CD14-positive monocyte (primary cell): ENCODE data around the gene VPS26C. TPM values are rescaled to one million over a fixed set of nuclear protein-coding genes. Genes with fewer than 3 reads are reported as not detected.
"Not testable (repeated sequence)": the region's sequence is repeated elsewhere in the genome, so short reads cannot be mapped to it uniquely, and the experiment has no call there.

Source experiments
- DNase-seq, 3 donors: peaks; one replicate each; pipeline ENCODE4 v3.0.0-alpha.2; 2011 to 2022
- H2AFZ ChIP-seq: 2 replicates; pipeline ENCODE4 v1.6.0; 2012; ENCODE audit warnings: mild to moderate bottlenecking, low read depth, low read length, inconsistent platforms; ENCODE audit not compliant: insufficient read depth, poor library complexity, severe bottlenecking
- H3K27ac ChIP-seq, 2 donors: 1 replicate in 1 of 2; 2 replicates in 1 of 2; pipeline ENCODE4 v1.5.1; 2012 to 2013; ENCODE audit warnings: low read length in 2 of 2, control low read depth in 1 of 2, inconsistent platforms in 1 of 2, low read depth in 1 of 2, mild to moderate bottlenecking in 1 of 2
- H3K27me3 ChIP-seq, 2 donors: one replicate each; pipeline versions ENCODE4 v1.6.0 to v1.6.1; 2011 to 2013; ENCODE audit warnings: low read length in 2 of 2; ENCODE audit not compliant: control insufficient read depth in 2 of 2, insufficient read depth in 2 of 2
- H3K36me3 ChIP-seq, 2 donors: replicated peaks in 1 of 2; 1 replicate in 1 of 2; 2 replicates in 1 of 2; pipeline versions ENCODE4 v1.5.1 to v1.6.1; 2012 to 2013; ENCODE audit warnings: low read length in 2 of 2, control low read depth in 1 of 2, inconsistent platforms in 1 of 2, mild to moderate bottlenecking in 1 of 2; ENCODE audit not compliant: insufficient read depth in 2 of 2, control insufficient read depth in 1 of 2
- H3K4me1 ChIP-seq, 2 donors: 1 replicate in 1 of 2; 2 replicates in 1 of 2; pipeline versions ENCODE4 v1.5.1 to v1.6.1; 2012 to 2013; ENCODE audit warnings: low read length in 2 of 2, control low read depth in 1 of 2, inconsistent platforms in 1 of 2, mild to moderate bottlenecking in 1 of 2, moderate library complexity in 1 of 2; ENCODE audit not compliant: insufficient read depth in 2 of 2, control insufficient read depth in 1 of 2
- H3K4me2 ChIP-seq: replicated peaks from 2 replicates; pipeline ENCODE3; 2012; ENCODE audit warnings: low read length, moderate library complexity, mild to moderate bottlenecking; ENCODE audit not compliant: poor library complexity, severe bottlenecking; ENCODE audit errors: extremely low read depth
- H3K4me3 ChIP-seq, 3 experiments: fragments of 200-600 bp in 1 of 3; sonication (generic) in 1 of 3; replicated peaks in 1 of 3; 1 replicate in 2 of 3; 2 replicates in 1 of 3; pipeline ENCODE4 v1.5.1; 2011 to 2013; ENCODE audit warnings: low read length in 3 of 3, mild to moderate bottlenecking in 3 of 3, control low read depth in 2 of 3, low read depth in 2 of 3, inconsistent platforms in 1 of 3, moderate library complexity in 1 of 3
- H3K79me2 ChIP-seq: 2 replicates; pipeline ENCODE4 v1.6.0; 2012; ENCODE audit warnings: mild to moderate bottlenecking, control low read depth, inconsistent platforms, low read length, moderate library complexity; ENCODE audit not compliant: insufficient read depth
- H3K9ac ChIP-seq: 2 replicates; pipeline ENCODE4 v1.6.0; 2017; ENCODE audit warnings: low read length, mild to moderate bottlenecking; ENCODE audit not compliant: insufficient read depth, poor library complexity, severe bottlenecking
- H3K9me3 ChIP-seq, 2 donors: replicated peaks in 1 of 2; 1 replicate in 1 of 2; 2 replicates in 1 of 2; pipeline versions ENCODE4 v1.5.1 to v1.6.1; 2012 to 2013; ENCODE audit warnings: low read length in 2 of 2, control low read depth in 1 of 2; ENCODE audit not compliant: control insufficient read depth in 1 of 2, insufficient read depth in 1 of 2
- H4K20me1 ChIP-seq: 2 replicates; pipeline ENCODE4 v1.6.0; 2012; ENCODE audit warnings: mild to moderate bottlenecking, low read length, control low read depth, moderate library complexity; ENCODE audit not compliant: insufficient read depth
- H3K27ac Mint-ChIP-seq, 7 donors: one replicate each; pipeline ENCODE4 v1.8.0; 2020; ENCODE audit warnings: mild to moderate bottlenecking in 7 of 7, mixed read lengths in 7 of 7, moderate library complexity in 6 of 7, inconsistent platforms in 2 of 7
- H3K27me3 Mint-ChIP-seq, 3 donors: one replicate each; pipeline ENCODE4 v1.8.0; 2021 to 2022; ENCODE audit warnings: low read depth in 3 of 3, mild to moderate bottlenecking in 3 of 3, mixed read lengths in 3 of 3, moderate library complexity in 3 of 3, inconsistent platforms in 1 of 3
- H3K36me3 Mint-ChIP-seq, 2 donors: one replicate each; pipeline ENCODE4 v1.8.0; 2020; ENCODE audit warnings: mixed read lengths in 2 of 2, inconsistent platforms in 1 of 2, mild to moderate bottlenecking in 1 of 2
- H3K4me1 Mint-ChIP-seq: one replicate; pipeline ENCODE4 v1.8.0; 2020; ENCODE audit warnings: mild to moderate bottlenecking, mixed read lengths
- H3K4me3 Mint-ChIP-seq, 2 donors: one replicate each; pipeline ENCODE4 v1.8.0; 2020; ENCODE audit warnings: mild to moderate bottlenecking in 2 of 2, mixed read lengths in 2 of 2, moderate library complexity in 1 of 2
- H3K9me3 Mint-ChIP-seq, 7 donors: one replicate each; pipeline ENCODE4 v1.8.0; 2020 to 2022; ENCODE audit warnings: mixed read lengths in 7 of 7, mild to moderate bottlenecking in 6 of 7, moderate library complexity in 6 of 7, inconsistent platforms in 2 of 7
- WGBS: methylation state at CpG from one replicate; pipeline ENCODE4 v1.1.5; 2013; ENCODE audit warnings: missing lambda C conversion rate; ENCODE audit not compliant: insufficient coverage; 5-methylcytosine and 5-hydroxymethylcytosine counted together
- intact Hi-C, 2 donors: fragments of 100-400 bp; cut with micrococcal nuclease; formaldehyde crosslinking; loops; one replicate each; pipeline versions ENCODE4 v1.15.0 to v1.15.1; 2023
- polyA minus RNA-seq: library from RNA; depleted of rRNA, polyadenylated mRNA; stranded (reverse); fragments of >200 nt; gene quantifications from 2 replicates; pipeline ENCODE4 v1.2.3, GENCODE V29; 2012
- polyA plus RNA-seq, 3 donors: library from polyadenylated mRNA; depleted of rRNA in 1 of 3; unstranded in 2 of 3; stranded (reverse) in 1 of 3; fragments of 300-500 nt in 2 of 3; fragments of >200 nt in 1 of 3; fragmentation: Illumina TruSeq in 2 of 3; gene quantifications; 1 replicate in 2 of 3; 2 replicates in 1 of 3; pipeline ENCODE4 v1.2.3, GENCODE V29; 2012 to 2021
- total RNA-seq, 12 experiments: library from RNA in 1 of 12; stranded (reverse) in 1 of 12; fragments of 120-200 nt in 1 of 12; gene quantifications; one replicate each; pipeline ENCODE4 v1.2.4 and lab custom pipeline; 2013 to 2026; ENCODE audit warnings: mixed read lengths in 6 of 12, inconsistent platforms in 1 of 12
- TF ChIP-seq, protein P1 (sequence below): fragments of 200-600 bp; IDR thresholded peaks from one replicate; pipeline ENCODE4 v1.8.0; 2022; ENCODE audit warnings: antibody characterized with exemption, mild to moderate bottlenecking

VPS26C gene
- total RNA-seq (2013): 62.6 TPM
- 10 to 100 TPM; 45.4 to 75.4 (median 69.3) TPM for polyA plus RNA-seq
- polyA minus RNA-seq: 37.8 and 58.7 TPM in 2 replicates
- 30.7 to 78.5 (median 64.2) reads per million in 11 experiments for total RNA-seq (lab: John Stamatoyannopoulos, UW)

DNA sequence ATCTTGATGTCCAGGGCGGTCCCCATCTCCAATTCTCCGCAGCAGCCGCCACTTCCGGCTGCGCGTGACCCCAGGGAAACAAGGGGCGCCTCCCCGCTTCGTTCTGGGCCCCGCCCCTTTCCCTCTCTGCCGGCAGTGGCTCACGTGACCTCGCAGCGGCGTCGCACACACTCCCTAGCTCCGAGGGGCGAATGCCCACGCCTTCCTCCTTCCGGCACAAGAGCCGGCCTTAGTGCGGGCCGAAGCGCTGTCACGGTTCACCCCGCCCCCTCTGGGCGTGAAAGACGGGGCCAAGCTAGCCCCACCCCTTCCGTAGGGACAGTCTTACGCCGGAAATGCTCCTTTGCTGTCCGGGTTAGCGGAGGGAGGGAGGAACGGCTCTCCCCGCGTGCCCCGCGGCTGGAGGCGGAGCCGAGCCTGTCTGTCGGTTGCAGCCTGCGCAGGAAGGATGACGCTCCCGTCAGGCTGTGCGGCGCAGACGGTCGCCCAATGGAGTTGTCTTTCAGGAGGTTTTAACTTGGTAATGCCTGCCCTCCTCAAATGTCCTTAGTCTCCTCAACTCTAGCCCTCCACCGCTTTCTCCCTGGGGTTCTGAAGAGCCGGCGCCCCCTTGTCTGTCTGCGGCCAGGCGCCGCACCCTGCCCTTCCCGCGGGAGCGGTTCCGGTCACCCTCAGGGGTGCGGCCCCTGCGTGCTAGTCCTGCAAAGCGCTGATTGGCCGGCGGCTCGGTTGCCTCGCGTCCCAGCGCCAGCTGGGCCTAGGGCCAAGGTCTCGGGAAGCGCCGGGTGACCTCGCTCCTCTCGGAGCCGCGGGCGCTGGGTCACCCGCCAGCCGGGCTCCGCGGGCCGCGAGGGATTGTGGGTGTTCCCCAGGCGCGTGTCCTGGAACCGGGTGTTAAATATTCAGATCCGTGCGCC lies at the start of gene VPS26C:
Gene VPS26C, minus strand, starts transcription at position 66 of the 917 bp plus-strand sequence. Its CDS starts 40 bp downstream, at position 26.
- peak within 1 kb of the TSS; percentile 87 for H3K4me2 ChIP-seq
- peaks cover 13% of the 10 kb centered on the region for H4K20me1 ChIP-seq
- Mint-ChIP-seq H3K4me1 (peaks cover 33% of the 10 kb centered on the region), H3K27ac (peak within 1 kb of the TSS; percentile 97 to 99 (median 99)), H3K4me3 (peak within 1 kb of the TSS; percentile 91 to 96), H3K36me3 (peaks cover 4 to 7% of the 10 kb centered on the region in 2 donors), H3K9me3 (peaks cover 0 to 5% (median 0%) of the 10 kb centered on the region in 7 donors), H3K27me3 (no peaks in the 10 kb centered on the region)
- H3K4me3 ChIP-seq: peak within 1 kb of the TSS; percentile 64 to 85 (median 71)
- peak within 1 kb of the TSS; percentile 84 for H2AFZ ChIP-seq
- intact Hi-C loops: loop anchor here (2.0 to 10.0 kb wide), 5 partner anchors 53 to 1113 kb away; partner anchors contain the start of genes DYRK1A (in 2 of the 2) and DOP1B (in 1 of the 2)
- peaks cover 44% of the 10 kb centered on the region for H3K79me2 ChIP-seq
- H3K4me1 ChIP-seq: peaks cover 27 to 48% of the 10 kb centered on the region in 2 donors
- DNase-seq: peak; percentile 99 to 100 (median 100)
- H3K36me3 ChIP-seq: no peaks in the 10 kb centered on the region
- TF ChIP-seq, protein P1, sequence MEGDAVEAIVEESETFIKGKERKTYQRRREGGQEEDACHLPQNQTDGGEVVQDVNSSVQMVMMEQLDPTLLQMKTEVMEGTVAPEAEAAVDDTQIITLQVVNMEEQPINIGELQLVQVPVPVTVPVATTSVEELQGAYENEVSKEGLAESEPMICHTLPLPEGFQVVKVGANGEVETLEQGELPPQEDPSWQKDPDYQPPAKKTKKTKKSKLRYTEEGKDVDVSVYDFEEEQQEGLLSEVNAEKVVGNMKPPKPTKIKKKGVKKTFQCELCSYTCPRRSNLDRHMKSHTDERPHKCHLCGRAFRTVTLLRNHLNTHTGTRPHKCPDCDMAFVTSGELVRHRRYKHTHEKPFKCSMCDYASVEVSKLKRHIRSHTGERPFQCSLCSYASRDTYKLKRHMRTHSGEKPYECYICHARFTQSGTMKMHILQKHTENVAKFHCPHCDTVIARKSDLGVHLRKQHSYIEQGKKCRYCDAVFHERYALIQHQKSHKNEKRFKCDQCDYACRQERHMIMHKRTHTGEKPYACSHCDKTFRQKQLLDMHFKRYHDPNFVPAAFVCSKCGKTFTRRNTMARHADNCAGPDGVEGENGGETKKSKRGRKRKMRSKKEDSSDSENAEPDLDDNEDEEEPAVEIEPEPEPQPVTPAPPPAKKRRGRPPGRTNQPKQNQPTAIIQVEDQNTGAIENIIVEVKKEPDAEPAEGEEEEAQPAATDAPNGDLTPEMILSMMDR: no peak
- WGBS: under 1% methylated on average over 78 of the region's 86 CpGs
- H3K27ac ChIP-seq: peak within 1 kb of the TSS; percentile 98 to 100
- no peaks in the 10 kb centered on the region for H3K9me3 ChIP-seq
- H3K27me3 ChIP-seq: no peaks in the 10 kb centered on the region
- H3K9ac ChIP-seq: peak within 1 kb of the TSS; percentile 96

DNA sequence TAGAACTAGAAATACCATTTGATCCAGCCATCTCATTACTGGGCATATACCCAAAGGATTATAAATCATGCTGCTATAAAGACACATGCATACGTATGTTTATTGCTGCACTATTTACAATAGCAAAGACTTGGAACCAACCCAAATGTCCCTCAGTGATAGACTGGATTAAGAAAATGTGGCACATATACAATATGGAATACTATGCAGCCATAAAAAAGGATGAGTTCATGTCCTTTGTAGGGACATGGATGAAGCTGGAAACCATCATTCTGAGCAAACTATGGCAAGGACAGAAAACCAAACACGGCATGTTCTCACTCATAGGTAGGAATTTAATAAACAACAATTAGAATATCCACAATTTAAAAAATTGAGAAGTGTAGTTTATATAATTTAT lies 48.9 kb upstream of the VPS26C start:
- DNase-seq, H3K4me1 ChIP-seq, H3K36me3 ChIP-seq, H3K4me3 ChIP-seq, H3K4me3 Mint-ChIP-seq, H3K27me3 Mint-ChIP-seq, H3K4me2 ChIP-seq, H3K27me3 ChIP-seq, H3K27ac ChIP-seq, H3K4me1 Mint-ChIP-seq, H3K27ac Mint-ChIP-seq, H2AFZ ChIP-seq, H3K79me2 ChIP-seq, H3K36me3 Mint-ChIP-seq, H4K20me1 ChIP-seq, H3K9ac ChIP-seq, intact Hi-C loops: not testable (repeated sequence)
- no CpG with 5 or more reads among the region's 2 CpGs for WGBS
- H3K9me3 Mint-ChIP-seq: peaks cover 12 to 39% (median 30%) of the 10 kb centered on the region in 7 donors
- H3K9me3 ChIP-seq: peaks cover 10 to 23% of the 10 kb centered on the region in 2 donors
